Endothelial cell of umbilical vein (primary cell): Measurements from ENCODE around the gene NEK4. TPM values are rescaled to one million over a fixed set of nuclear protein-coding genes. Genes with fewer than 3 reads are reported as not detected.
A peak's percentile ranks its signal among the peaks of the same experiment; 100 is the strongest.

Experiments
- BruUV-seq: library from RNA; stranded (reverse); fragments of 400-500 nt; replicated peaks from 2 replicates; lab custom pipeline; 2021; lab: Mats Ljungman, UMichigan
- CTCF ChIA-PET: fragments of 300-600, 350-600 bp; sonication (Branson Sonifier 250); formaldehyde crosslinking; loops from one replicate; lab custom pipeline; 2021; ENCODE audit warnings: antibody characterized with exemption, inconsistent platforms; lab: Charles Lee
- POLR2A ChIA-PET: fragments of 300-600, 350-600 bp; sonication (Branson Sonifier 250); formaldehyde crosslinking; loops from one replicate; lab custom pipeline; 2021; ENCODE audit warnings: antibody characterized with exemption, inconsistent platforms; lab: Charles Lee
- DNase-seq: peaks from one replicate; pipeline ENCODE4 v3.0.0-alpha.2; 2011; ENCODE audit warnings: low read depth, low spot score
- FAIRE-seq: peaks from 2 replicates; lab custom pipeline; 2011; peaks lifted over from hg19 to GRCh38; lab: Jason Lieb, UNC
- H2AFZ ChIP-seq: 2 replicates; pipeline ENCODE4 v1.6.0; 2012; ENCODE audit warnings: low read depth, low read length, control low read depth, inconsistent platforms
- H3K27ac ChIP-seq: 2 replicates; pipeline ENCODE4 v1.5.1; 2011; ENCODE audit warnings: low read depth, mild to moderate bottlenecking, control low read depth, low read length, moderate library complexity; ENCODE audit not compliant: insufficient read depth
- H3K27me3 ChIP-seq, 2 experiments: 2 replicates each; pipeline versions ENCODE4 v1.6.0 to v1.6.1; 2011; ENCODE audit warnings: low read length in 2 of 2, mixed read lengths in 1 of 2; ENCODE audit not compliant: control insufficient read depth in 2 of 2, insufficient read depth in 2 of 2
- H3K36me3 ChIP-seq, 2 experiments: 2 replicates in 1 of 2; 3 replicates in 1 of 2; pipeline ENCODE4 v1.5.1; 2011; ENCODE audit warnings: low read length in 2 of 2, mild to moderate bottlenecking in 1 of 2, moderate library complexity in 1 of 2; ENCODE audit not compliant: control insufficient read depth in 2 of 2, insufficient read depth in 2 of 2; ENCODE audit errors: extremely low read depth in 1 of 2
- H3K4me1 ChIP-seq: 3 replicates; pipeline ENCODE4 v1.5.1; 2011; ENCODE audit warnings: mild to moderate bottlenecking, low read length; ENCODE audit not compliant: control insufficient read depth, insufficient read depth; ENCODE audit errors: extremely low read depth
- H3K4me2 ChIP-seq: 2 replicates; pipeline ENCODE4 v1.6.1; 2011; ENCODE audit warnings: low read length, control low read depth, mixed read lengths; ENCODE audit not compliant: insufficient read depth
- H3K4me3 ChIP-seq, 3 experiments: fragments of 200-600 bp in 1 of 3; sonication (generic), shearing (Covaris generic) in 1 of 3; replicated peaks in 1 of 3; 2 replicates each; pipeline ENCODE4 v1.5.1; 2011 to 2016; ENCODE audit warnings: control low read depth in 3 of 3, low read length in 3 of 3, mild to moderate bottlenecking in 2 of 3, inconsistent platforms in 1 of 3, low read depth in 1 of 3, moderate library complexity in 1 of 3; ENCODE audit not compliant: insufficient read depth in 1 of 3
- H3K79me2 ChIP-seq: 2 replicates; pipeline ENCODE4 v1.6.0; 2012; ENCODE audit warnings: low read length, inconsistent platforms; ENCODE audit not compliant: control insufficient read depth, insufficient read depth
- H3K9ac ChIP-seq: replicated peaks from 2 replicates; pipeline ENCODE3; 2011; ENCODE audit warnings: low read length, control low read depth; ENCODE audit not compliant: insufficient read depth; ENCODE audit errors: extremely low read depth
- H3K9me1 ChIP-seq: replicated peaks from 3 replicates; pipeline ENCODE4 v1.6.0; 2011; ENCODE audit warnings: mild to moderate bottlenecking, low read length; ENCODE audit not compliant: control insufficient read depth, insufficient read depth; ENCODE audit errors: extremely low read depth
- H3K9me3 ChIP-seq: replicated peaks from 2 replicates; pipeline ENCODE4 v1.5.1; 2012; ENCODE audit warnings: low read length, inconsistent platforms; ENCODE audit not compliant: control insufficient read depth, insufficient read depth
- H4K20me1 ChIP-seq: replicated peaks from 2 replicates; pipeline ENCODE3; 2011; ENCODE audit warnings: mild to moderate bottlenecking, low read length; ENCODE audit not compliant: control insufficient read depth, insufficient read depth; ENCODE audit errors: extremely low read depth
- CTCF ChIP-seq, 2 donors: IDR thresholded peaks; 1 replicate in 1 of 2; 2 replicates in 1 of 2; pipeline ENCODE4 v1.5.1; 2011; ENCODE audit warnings: low read length in 2 of 2, mild to moderate bottlenecking in 2 of 2, moderate library complexity in 2 of 2, control low read depth in 1 of 2, inconsistent platforms in 1 of 2, low read depth in 1 of 2; ENCODE audit not compliant: insufficient read depth in 1 of 2; ENCODE audit errors: extremely low read depth in 1 of 2
- EZH2 ChIP-seq: IDR thresholded peaks from 2 replicates; pipeline ENCODE4 v1.6.1; 2012; ENCODE audit warnings: borderline replicate concordance, low read depth, mild to moderate bottlenecking, moderate library complexity, low read length, inconsistent platforms; ENCODE audit not compliant: severe bottlenecking
- FOS ChIP-seq: IDR thresholded peaks from 2 replicates; pipeline ENCODE4 v1.6.1; 2011; ENCODE audit warnings: mild to moderate bottlenecking, low read length, moderate library complexity, borderline replicate concordance; ENCODE audit not compliant: insufficient read depth
- GATA2 ChIP-seq: IDR thresholded peaks from 2 replicates; pipeline ENCODE4 v1.7.0; 2011; ENCODE audit warnings: low read depth, mild to moderate bottlenecking, moderate library complexity, mixed read lengths, low read length; ENCODE audit not compliant: insufficient read length, insufficient read depth
- JUN ChIP-seq: IDR thresholded peaks from 2 replicates; pipeline ENCODE4 v1.6.1; 2011; ENCODE audit warnings: borderline replicate concordance, low read depth; ENCODE audit not compliant: insufficient read length, insufficient read depth
- MAX ChIP-seq: IDR thresholded peaks from 2 replicates; pipeline ENCODE4 v1.6.1; 2011; ENCODE audit not compliant: insufficient read depth, insufficient read length
- MYC ChIP-seq: IDR thresholded peaks from one replicate; pipeline ENCODE4 v1.6.1; 2011; ENCODE audit warnings: mild to moderate bottlenecking, low read depth, low read length
- POLR2A ChIP-seq: IDR thresholded peaks from 2 replicates; pipeline ENCODE4 v1.6.1; 2012; ENCODE audit warnings: low read depth, mild to moderate bottlenecking, control low read depth, low read length
- POLR2AphosphoS5 ChIP-seq: IDR thresholded peaks from 2 replicates; pipeline ENCODE4 v1.6.1; 2012; ENCODE audit warnings: low read depth, mild to moderate bottlenecking, control low read depth, low read length, moderate library complexity; ENCODE audit not compliant: insufficient read depth
- dilution Hi-C: fragments of 300-500 bp; cut with MboI; formaldehyde crosslinking; loops from one replicate; pipeline ENCODE4 v1.15.0; 2019; ENCODE audit warnings: low sequenced_read_pairs; ENCODE audit not compliant: extremely low pct_ligation_motif_present
- intact Hi-C: fragments of 100-400 bp; cut with micrococcal nuclease; formaldehyde crosslinking; loops from one replicate; pipeline ENCODE4 v1.10.0; 2022
- polyA plus RNA-seq, 4 experiments: library from polyadenylated mRNA; depleted of rRNA in 3 of 4; stranded (reverse) in 3 of 4; unstranded in 1 of 4; fragments of >200 nt; gene quantifications; 2 replicates each; pipeline versions ENCODE4 v1.2.1 to v1.2.3, GENCODE V29; 2011 to 2012; ENCODE audit warnings: missing spikeins in 1 of 4
- total RNA-seq: library from RNA; stranded (reverse); gene quantifications from 2 replicates; pipeline ENCODE4 v1.2.3, GENCODE V29; 2021

The NEK4 gene
- total and polyA plus RNA-seq, 2 donors (not counting 3 experiments of a cell fraction or from before 2014, with no cell fraction given) = 4.4 to 20.8 TPM

GRCh38 chr3:52683611-52684010 lies 87.1 kb downstream of the NEK4 start:
- H3K9ac ChIP-seq = no peak overlapping the region
- no peaks in the 10 kb centered on the region for H3K27me3 ChIP-seq
- H3K4me1 ChIP-seq = peaks cover 18% of the 10 kb centered on the region
- FAIRE-seq (no peak), DNase-seq (no peak)
- peaks cover 12 to 20% of the 10 kb centered on the region in 2 experiments for H3K36me3 ChIP-seq
- peaks cover 83% of the 10 kb centered on the region for H3K79me2 ChIP-seq
- BruUV-seq = no TSS peak
- H3K9me1 ChIP-seq = no peaks in the 10 kb centered on the region
- intact Hi-C loops = loop anchor here (2.0 to 10.0 kb wide), 3 partner anchors 13 to 256 kb away; no protein-coding TSS in a partner anchor
- H3K4me3 ChIP-seq = no peak overlapping the region
- ChIA-PET POLR2A (no interaction called here), CTCF (no interaction called here)
- peaks cover 2% of the 10 kb centered on the region for H4K20me1 ChIP-seq
- dilution Hi-C loops = no loop called here
- no peak overlapping the region for H2AFZ ChIP-seq
- TF ChIP-seq POLR2A (no peak), FOS (no peak), MYC (no peak), POLR2AphosphoS5 (no peak), JUN (no peak), MAX (no peak), GATA2 (no peak)
- peak overlapping the region; percentile 96 for H3K4me2 ChIP-seq
- H3K9me3 ChIP-seq = no peaks in the 10 kb centered on the region
- no peak overlapping the region for H3K27ac ChIP-seq

GRCh38 chr3:52682016-52682415 lies 88.7 kb downstream of the NEK4 start:
- DNase-seq (peak; percentile 62), FAIRE-seq (peak; percentile 55)
- dilution Hi-C loops = no loop called here
- BruUV-seq = no TSS peak
- Histone ChIP-seq H3K9me1 (no peaks in the 10 kb centered on the region), H3K79me2 (peaks cover 67% of the 10 kb centered on the region), H2AFZ (no peak overlapping the region), H4K20me1 (peaks cover 2% of the 10 kb centered on the region), H3K4me1 (peaks cover 9% of the 10 kb centered on the region), H3K4me3 (no peak overlapping the region), H3K36me3 (peaks cover 13 to 17% of the 10 kb centered on the region in 2 experiments), H3K9ac (no peak overlapping the region), H3K27ac (no peak overlapping the region), H3K9me3 (no peaks in the 10 kb centered on the region), H3K4me2 (no peak overlapping the region), H3K27me3 (no peaks in the 10 kb centered on the region)
- intact Hi-C loops = loop anchor here (5.0 to 10.0 kb wide), 2 partner anchors 207 to 255 kb away; no protein-coding TSS in a partner anchor
- TF ChIP-seq FOS (no peak), POLR2AphosphoS5 (no peak), JUN (no peak), POLR2A (no peak), EZH2 (no peak), MAX (no peak), MYC (no peak), GATA2 (no peak), CTCF (IDR thresholded peaks at IDR 0.05; ENCODE audit: extremely low read depth in 1 of 2, insufficient read depth in 1 of 2, low read depth in 1 of 2, low read length in 2 of 2) (no peak)
- CTCF ChIA-PET = interaction anchor here (0.7 to 1.4 kb wide), 4 partner anchors 11 to 270 kb away, joined by 3 read pairs; no protein-coding TSS in a partner anchor
- POLR2A ChIA-PET = no interaction called here
